ENCODE data around the gene RPL32.
"Not testable (repeated sequence)": the region's sequence is repeated elsewhere in the genome, so short reads cannot be mapped to it uniquely, and the experiment has no call there.

Gene RPL32

GRCh38 chr3:12865271-12865670 lies 23.9 kb upstream of the RPL32 start:
- no peak for TF ChIP-seq CTCF (conservative IDR thresholded peaks at IDR 0.05)
- no peak overlapping the region for H3K27ac ChIP-seq

DNA sequence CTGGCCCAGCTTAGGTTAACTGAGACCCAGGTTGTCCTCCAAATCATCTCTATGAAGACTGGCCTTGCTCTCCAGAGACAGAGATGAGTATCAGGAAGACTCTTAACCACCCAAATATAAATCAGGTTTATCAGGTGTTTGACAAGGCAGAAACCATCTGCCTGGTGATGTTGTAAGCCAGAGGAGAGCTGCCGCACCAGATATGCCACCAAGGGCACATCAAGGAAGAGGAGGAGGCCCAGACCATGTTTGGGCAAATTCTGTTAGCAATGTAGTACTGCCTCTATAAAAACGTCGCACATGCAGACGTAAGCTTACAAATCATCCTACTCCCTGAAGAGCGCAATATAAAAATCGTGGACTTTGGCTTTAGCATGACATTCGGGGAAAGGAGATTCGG lies 21.0 kb upstream of the RPL32 start:
- no peak for TF ChIP-seq CTCF (conservative IDR thresholded peaks at IDR 0.05)
- no peak overlapping the region for H3K27ac ChIP-seq

DNA sequence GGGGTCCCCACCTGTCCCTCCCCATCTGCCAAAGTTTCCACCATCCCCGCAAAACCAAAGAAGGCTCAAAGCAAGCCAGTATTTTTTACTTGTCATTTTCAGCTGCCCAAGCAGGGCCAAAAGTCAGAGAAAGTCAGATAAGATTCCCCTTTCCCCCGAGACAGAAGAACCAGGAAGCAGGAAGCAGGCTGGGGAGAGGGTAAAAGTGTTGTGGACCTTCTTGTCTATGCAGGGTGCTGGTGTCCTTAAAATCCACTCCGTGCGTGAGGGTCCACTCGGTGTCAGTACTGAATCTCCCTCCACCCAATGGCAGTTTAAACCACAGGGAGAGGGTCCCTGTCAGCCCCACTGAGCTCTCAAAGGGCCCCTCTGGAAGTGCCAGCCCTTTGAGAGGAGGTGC lies 20.2 kb upstream of the RPL32 start:
- TF ChIP-seq CTCF (conservative IDR thresholded peaks at IDR 0.05) = no peak

DNA sequence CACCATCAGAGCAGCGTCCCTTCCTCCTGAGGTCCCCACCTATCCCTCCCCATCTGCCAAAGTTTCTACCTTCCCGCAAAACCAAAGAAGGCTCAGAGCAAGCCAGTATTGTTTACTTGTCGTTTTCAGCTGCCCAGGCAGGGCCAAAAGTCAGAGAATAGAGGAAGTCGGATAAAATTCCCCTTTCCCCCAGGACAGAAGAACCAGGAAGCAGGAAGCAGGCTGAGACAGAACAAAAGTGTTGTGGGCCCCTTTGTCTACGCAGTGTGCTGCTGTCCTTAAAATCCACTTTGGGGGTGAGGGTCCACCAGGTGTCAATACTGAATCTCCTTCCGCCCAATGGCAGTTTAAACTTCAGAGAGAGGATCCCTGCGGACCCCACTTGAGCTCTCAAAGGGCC lies 18.5 kb upstream of the RPL32 start:
- no peak overlapping the region for H3K27ac ChIP-seq
- TF ChIP-seq CTCF (conservative IDR thresholded peaks at IDR 0.05) = no peak

More for the DNA sequence above, 20.2 kb upstream of the RPL32 start:
- H3K27ac ChIP-seq = no peak overlapping the region

DNA sequence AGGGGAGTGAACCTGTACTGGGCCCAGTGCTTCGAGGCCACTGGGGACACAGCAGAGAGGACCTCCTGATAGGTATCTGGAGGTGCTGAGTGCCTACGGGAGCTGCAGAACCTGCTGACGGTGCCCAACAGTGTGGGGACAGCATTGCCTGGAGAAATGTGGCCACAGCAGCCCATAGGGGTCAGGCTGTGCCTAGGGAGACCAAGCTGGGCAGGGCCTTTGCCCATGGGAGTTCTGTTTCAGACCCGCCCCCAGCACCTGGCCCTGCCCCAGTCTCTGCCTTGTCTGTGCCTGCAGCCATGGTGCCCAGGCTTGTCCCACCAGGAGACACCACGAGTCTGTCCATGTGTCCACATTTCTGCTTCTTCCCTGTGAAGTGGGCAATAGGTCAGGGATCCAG lies 15.3 kb upstream of the RPL32 start:
- no peak overlapping the region for H3K27ac ChIP-seq
- TF ChIP-seq CTCF (conservative IDR thresholded peaks at IDR 0.05) = no peak

DNA sequence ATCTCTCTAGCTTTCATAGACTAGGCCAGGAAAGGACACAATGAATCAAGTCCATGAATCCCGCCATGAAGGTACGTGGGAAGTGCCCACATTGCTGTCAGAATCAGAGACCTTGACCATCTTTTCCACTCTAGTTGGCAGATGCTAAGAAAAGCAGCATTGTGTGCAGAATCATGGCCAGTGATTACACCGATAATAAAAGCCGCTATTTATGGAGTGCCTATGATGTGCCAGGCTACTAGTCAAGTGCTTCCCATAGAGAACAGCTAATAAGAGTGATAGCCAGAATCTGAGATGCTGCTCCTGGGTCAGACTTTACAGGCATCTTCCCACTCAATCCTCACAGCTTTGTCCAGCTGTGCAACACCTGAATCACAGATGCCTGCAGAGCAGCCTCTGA lies 13.2 kb upstream of the RPL32 start:
- TF ChIP-seq CTCF (conservative IDR thresholded peaks at IDR 0.05) = no peak
- no peak overlapping the region for H3K27ac ChIP-seq

- not testable (repeated sequence) for H3K27ac ChIP-seq
Measured at GRCh38 chr3:12853847-12854246, 12.5 kb upstream of the RPL32 start.

GRCh38 chr3:12852201-12852600 lies 10.8 kb upstream of the RPL32 start:
- TF ChIP-seq CTCF (conservative IDR thresholded peaks at IDR 0.05) = no peak
- no peak overlapping the region for H3K27ac ChIP-seq
